Activated T-cell treated with anti-CD3 and anti-CD28 coated beads, Interleukin-2, amount 50 U/mL, for 72 hours (primary cell): ENCODE results near the gene TSHZ2. TPM values are rescaled to one million over a fixed set of nuclear protein-coding genes. Genes with fewer than 3 reads are reported as not detected.
A peak's percentile ranks its signal among the peaks of the same experiment; 100 is the strongest.

Source experiments
- ATAC-seq, 2 donors: fragments of 150-1000 bp; cut with Tn5 transposase; replicated peaks in 1 of 2; 2 replicates each; pipeline ENCODE4 v1.10.0; 2021; ENCODE audit warnings: moderate library complexity in 2 of 2, mild to moderate bottlenecking in 1 of 2
- DNase-seq, 2 donors: peaks; one replicate each; pipeline ENCODE4 v3.0.0; 2021 to 2022; ENCODE audit warnings: mixed read lengths in 1 of 2
- H3K27ac Mint-ChIP-seq: one replicate; pipeline ENCODE4 v1.8.0; 2022; ENCODE audit warnings: mild to moderate bottlenecking, moderate library complexity, mixed read lengths
- H3K27me3 Mint-ChIP-seq: one replicate; pipeline ENCODE4 v1.8.0; 2022; ENCODE audit warnings: low read depth, mixed read lengths
- H3K36me3 Mint-ChIP-seq, 2 donors: one replicate each; pipeline ENCODE4 v1.8.0; 2022; ENCODE audit warnings: mixed read lengths in 2 of 2, mild to moderate bottlenecking in 1 of 2; ENCODE audit not compliant: insufficient read depth in 2 of 2
- H3K4me1 Mint-ChIP-seq: one replicate; pipeline ENCODE4 v1.8.0; 2022; ENCODE audit warnings: low read depth, mixed read lengths
- H3K4me3 Mint-ChIP-seq, 2 donors: one replicate each; pipeline ENCODE4 v1.8.0; 2022; ENCODE audit warnings: mild to moderate bottlenecking in 2 of 2, mixed read lengths in 2 of 2, moderate library complexity in 2 of 2
- H3K9me3 Mint-ChIP-seq, 2 donors: one replicate each; pipeline ENCODE4 v1.8.0; 2022; ENCODE audit warnings: mixed read lengths in 2 of 2
- total RNA-seq, 2 donors: library from RNA; stranded (reverse); gene quantifications; one replicate each; pipeline ENCODE4 v1.2.3, GENCODE V29; 2022

TSHZ2 gene
- total RNA-seq, 2 donors from 2014 or later: 29.3 to 56.7 TPM

DNA sequence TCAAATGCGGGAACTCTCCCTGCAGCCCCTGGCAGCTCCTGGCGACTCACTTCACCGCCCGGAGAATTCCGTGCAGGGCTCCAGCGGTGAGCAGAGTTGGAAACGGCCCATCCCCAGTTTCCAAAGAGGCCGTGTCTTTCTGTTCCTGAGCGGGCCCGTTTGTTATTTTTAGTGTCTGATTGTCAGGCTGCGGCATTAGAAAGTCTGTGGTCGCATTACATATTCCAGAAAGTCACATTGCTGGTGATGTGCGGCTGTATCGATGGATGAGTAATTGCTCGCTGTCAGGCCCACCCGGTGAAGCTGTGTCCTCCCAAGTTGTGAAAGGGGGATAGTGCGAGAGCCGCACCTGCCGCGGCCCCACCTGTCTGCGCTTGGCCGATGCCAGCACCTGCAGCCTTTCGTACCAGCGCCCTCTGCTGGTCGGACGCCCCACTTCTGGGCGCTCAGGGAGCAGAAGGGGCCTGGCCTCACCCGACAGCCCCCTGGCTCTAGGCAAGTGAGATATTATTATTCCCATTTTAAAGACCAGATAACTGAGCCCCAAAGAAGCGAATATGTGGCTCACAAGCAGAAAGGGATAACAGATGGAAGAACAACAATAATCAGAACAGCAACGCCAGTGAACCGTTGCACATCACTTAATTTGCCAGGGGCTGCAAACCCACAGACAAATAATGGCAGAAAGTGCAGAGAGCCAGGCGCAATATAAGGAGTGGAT is 244.9 kb downstream of the TSHZ2 start:
- Mint-ChIP-seq H3K4me3 (peak overlapping the region; percentile 59 to 73), H3K27me3 (no peaks in the 10 kb centered on the region), H3K9me3 (peaks cover 3 to 4% of the 10 kb centered on the region in 2 donors), H3K4me1 (peaks cover 34% of the 10 kb centered on the region), H3K27ac (peak overlapping the region; percentile 72), H3K36me3 (peaks cover 4 to 6% of the 10 kb centered on the region in 2 donors)
- DNase-seq (peak; percentile 81 to 84), ATAC-seq (peak; percentile 83 to 85)

DNA sequence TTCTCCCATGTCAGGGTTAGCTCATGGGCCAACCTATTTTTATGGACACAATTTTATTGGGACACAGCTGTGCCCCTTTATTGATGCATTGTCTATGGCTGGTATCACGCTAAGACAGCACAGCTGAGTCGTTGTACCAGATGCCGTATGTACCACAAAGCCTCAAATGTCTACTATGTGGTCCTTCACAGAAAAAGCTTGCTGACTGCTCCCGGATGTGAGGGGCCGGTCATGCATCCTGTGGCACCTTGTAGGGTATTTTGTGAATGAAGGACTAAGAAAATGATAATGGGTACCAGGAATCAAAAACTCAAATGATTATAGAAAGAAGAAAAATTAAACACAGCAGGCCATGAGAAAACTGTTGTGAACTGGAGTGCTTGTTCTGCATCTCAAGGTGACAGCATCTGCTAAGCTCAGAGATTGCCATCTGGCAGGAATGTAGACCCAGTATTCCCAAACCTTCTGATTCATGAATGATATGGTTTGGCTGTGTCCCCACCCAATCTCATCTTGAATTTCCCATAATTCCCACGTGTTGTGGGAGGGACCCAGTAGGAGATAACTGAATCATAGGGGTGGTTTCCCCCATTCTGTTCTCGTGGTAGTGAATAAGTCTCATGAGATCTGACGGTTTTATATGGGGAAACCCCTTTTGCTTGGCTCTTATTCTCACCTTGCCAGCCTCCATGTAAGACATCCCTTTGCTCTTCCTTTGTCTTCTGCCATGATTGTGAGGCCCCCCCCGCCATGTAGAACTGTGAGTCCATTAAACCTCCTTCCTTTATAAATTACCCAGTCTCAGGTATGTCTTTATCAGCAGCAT is 248.5 kb downstream of the TSHZ2 start:
- no peak for DNase-seq
- peaks cover 6% of the 10 kb centered on the region for H3K27me3 Mint-ChIP-seq
- H3K4me1 Mint-ChIP-seq: peaks cover 26% of the 10 kb centered on the region
- H3K9me3 Mint-ChIP-seq: peaks cover 3 to 4% of the 10 kb centered on the region in 2 donors
- H3K36me3 Mint-ChIP-seq: peaks cover 4 to 9% of the 10 kb centered on the region in 2 donors
- H3K4me3 Mint-ChIP-seq: peak overlapping the region in 1 of 2 donors; percentile 9
- peak in 1 of 2 donors; percentile 27 for ATAC-seq
- H3K27ac Mint-ChIP-seq: peak overlapping the region; percentile 52

DNA sequence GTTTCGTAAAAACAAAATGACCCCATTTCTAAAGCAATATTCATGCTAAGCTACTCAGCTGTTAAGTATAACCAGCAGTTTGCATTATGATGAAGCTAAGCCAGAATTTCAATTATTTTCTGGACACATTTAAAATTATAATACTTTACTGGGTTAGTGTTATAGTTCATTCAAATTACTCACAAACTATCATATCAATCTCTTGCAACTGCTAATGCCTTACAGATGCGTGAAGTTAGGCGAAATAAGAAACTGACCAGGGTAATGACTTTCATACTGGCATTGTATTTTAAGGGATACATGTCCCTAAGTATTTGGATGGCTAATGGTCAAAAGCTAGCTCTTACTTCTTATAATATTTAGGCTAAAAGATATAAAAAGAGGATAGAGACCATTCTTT is 249.6 kb downstream of the TSHZ2 start:
- H3K9me3 Mint-ChIP-seq: peaks cover 3 to 4% of the 10 kb centered on the region in 2 donors
- no peak overlapping the region for H3K4me3 Mint-ChIP-seq
- H3K27ac Mint-ChIP-seq: no peak overlapping the region
- no peak for DNase-seq
- H3K27me3 Mint-ChIP-seq: peaks cover 6% of the 10 kb centered on the region
- H3K36me3 Mint-ChIP-seq: peaks cover 4 to 9% of the 10 kb centered on the region in 2 donors
- ATAC-seq: no peak
- peaks cover 17% of the 10 kb centered on the region for H3K4me1 Mint-ChIP-seq

DNA sequence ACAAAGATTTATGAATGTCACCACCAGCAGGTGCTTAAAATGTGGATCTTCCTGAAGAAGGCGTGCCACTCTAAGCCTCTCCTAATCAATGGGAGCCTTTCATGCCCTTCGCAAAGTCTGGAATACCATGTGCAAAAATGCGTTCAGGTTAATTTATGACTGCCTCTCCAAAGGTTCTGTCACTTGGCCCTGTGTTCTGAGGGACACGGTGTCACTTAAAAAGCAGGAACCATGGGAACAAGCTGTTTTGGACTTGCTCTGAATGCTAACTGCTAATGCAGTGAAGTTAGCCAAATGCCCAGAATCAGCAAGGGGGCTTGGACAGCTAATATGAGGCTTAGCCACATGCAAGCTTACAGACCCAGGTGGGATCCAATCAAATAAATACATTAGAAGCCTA is 250.3 kb downstream of the TSHZ2 start:
- DNase-seq: no peak
- H3K9me3 Mint-ChIP-seq: peaks cover 3 to 4% of the 10 kb centered on the region in 2 donors
- H3K4me1 Mint-ChIP-seq: peaks cover 10% of the 10 kb centered on the region
- no peak for ATAC-seq
- H3K36me3 Mint-ChIP-seq: peaks cover 4 to 9% of the 10 kb centered on the region in 2 donors
- H3K27ac Mint-ChIP-seq: no peak overlapping the region
- peaks cover 6% of the 10 kb centered on the region for H3K27me3 Mint-ChIP-seq
- no peak overlapping the region for H3K4me3 Mint-ChIP-seq

DNA sequence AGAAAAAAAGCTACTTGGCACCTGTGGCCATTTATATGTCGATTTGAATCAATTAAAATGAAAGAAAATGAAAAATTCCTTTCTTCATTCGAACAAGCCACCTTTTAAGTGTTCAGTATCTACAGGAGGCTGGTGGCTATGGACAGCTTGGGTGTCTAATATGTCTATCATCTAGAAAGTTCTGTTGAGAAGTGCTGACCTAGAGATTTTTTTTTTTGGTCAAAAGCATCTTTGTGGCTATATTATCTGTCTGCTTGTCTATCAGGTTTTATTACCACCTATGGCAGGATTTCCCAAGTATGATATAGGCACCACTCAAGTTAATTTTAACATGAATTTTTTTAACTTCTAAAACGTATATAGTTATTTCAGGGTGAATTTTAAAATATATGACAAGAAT is 250.8 kb downstream of the TSHZ2 start:
- ATAC-seq (no peak), DNase-seq (no peak)
- H3K4me3 Mint-ChIP-seq: no peak overlapping the region
- H3K27me3 Mint-ChIP-seq: peaks cover 6% of the 10 kb centered on the region
- H3K4me1 Mint-ChIP-seq: peaks cover 10% of the 10 kb centered on the region
- no peak overlapping the region for H3K27ac Mint-ChIP-seq
- peaks cover 4 to 9% of the 10 kb centered on the region in 2 donors for H3K36me3 Mint-ChIP-seq
- peaks cover 3 to 4% of the 10 kb centered on the region in 2 donors for H3K9me3 Mint-ChIP-seq

DNA sequence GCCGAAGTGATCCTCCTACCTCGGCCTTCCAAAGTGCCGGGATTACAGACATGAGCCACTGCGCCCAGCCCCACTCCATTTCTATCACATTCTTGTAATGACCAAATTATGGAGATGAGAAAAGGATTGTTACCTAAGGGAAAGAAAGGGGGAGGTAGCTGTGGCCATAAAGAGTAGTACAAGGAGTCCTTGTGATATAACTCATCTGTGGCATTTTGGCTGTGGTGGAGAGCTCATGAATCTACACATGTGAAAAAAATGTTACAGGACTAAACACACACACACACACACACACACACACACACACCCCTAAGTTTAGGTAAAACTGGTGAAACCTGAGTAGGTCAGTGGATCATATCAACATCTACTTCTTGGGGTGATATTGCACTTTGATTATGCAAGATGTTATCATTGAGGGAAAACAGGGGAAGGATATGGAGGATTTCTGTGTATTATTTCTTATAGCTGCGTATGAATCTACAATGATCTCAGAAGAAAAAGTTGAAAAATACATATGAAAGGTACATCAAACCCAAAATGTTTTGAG is 251.5 kb downstream of the TSHZ2 start:
- Mint-ChIP-seq H3K9me3 (peaks cover 3 to 4% of the 10 kb centered on the region in 2 donors), H3K4me3 (no peak overlapping the region), H3K36me3 (peaks cover 4 to 9% of the 10 kb centered on the region in 2 donors), H3K27me3 (peaks cover 6% of the 10 kb centered on the region), H3K4me1 (peaks cover 10% of the 10 kb centered on the region), H3K27ac (peak overlapping the region; percentile 47)
- no peak for DNase-seq
- no peak for ATAC-seq

DNA sequence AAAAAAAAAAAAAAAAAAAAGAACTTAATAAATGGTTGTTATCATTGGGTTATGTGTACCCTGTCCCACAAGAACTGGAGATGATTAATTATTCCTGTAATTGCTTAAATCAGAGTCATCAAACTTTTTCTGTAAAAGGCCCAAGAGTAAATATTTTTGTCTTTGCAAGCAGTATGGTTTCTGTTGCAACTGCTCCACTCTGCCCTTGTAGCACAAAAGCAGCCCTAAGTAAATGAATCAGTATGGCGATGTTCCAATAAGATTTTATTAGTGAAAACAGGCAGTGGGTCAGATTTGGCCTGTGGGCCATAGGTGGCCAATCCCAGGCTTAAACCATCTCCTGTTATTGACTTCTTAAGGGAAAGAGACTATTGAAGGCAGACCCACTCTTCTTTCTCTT is 252.7 kb downstream of the TSHZ2 start:
- Mint-ChIP-seq H3K36me3 (peaks cover 3 to 7% of the 10 kb centered on the region in 2 donors), H3K27me3 (peaks cover 6% of the 10 kb centered on the region), H3K9me3 (peaks cover 3 to 4% of the 10 kb centered on the region in 2 donors), H3K4me3 (no peak overlapping the region), H3K27ac (no peak overlapping the region), H3K4me1 (peaks cover 10% of the 10 kb centered on the region)
- DNase-seq (no peak), ATAC-seq (no peak)

DNA sequence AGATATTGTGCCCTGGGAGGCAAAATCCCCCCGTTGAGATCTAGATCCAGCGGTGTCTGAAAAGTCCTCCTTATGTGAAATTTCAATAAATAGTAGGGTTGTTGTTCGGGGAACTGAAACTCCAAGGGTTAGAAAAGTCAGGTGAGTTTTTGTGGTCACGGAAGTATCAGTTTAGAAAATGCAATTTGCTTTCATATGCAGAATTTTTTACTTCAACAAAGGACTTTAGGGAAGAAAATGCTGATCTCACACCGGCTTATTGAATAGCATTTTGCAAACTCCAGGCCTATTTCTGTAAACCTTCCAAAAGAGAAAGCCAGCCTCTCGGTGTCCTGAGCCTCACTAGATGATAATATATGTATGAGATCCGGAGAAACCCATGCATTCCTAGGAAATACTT is 254.7 kb downstream of the TSHZ2 start:
- Mint-ChIP-seq H3K4me3 (no peak overlapping the region), H3K4me1 (no peaks in the 10 kb centered on the region), H3K9me3 (no peaks in the 10 kb centered on the region), H3K27me3 (peaks cover 6% of the 10 kb centered on the region), H3K27ac (no peak overlapping the region), H3K36me3 (peaks cover 0 to 3% of the 10 kb centered on the region in 2 donors)
- no peak for DNase-seq
- no peak for ATAC-seq

DNA sequence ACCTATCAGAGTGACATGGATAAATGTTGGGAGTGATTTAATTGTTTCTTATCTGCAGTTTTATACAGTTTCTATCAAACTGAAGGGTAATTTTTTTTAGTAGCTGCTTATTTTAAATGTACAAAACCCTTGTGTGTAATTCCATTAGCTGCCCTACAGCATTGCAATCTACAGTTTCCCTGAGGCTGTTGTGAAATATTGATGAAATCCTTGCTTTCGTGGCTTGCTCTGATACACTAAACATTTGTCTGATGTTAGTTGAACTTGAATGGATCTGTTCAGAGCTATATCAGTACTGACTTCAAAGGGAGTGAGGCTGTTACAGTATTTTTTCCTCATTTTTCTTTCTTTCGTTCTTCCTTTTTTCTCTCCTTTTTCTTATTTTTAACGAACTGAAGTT is 255.4 kb downstream of the TSHZ2 start:
- Mint-ChIP-seq H3K4me1 (no peaks in the 10 kb centered on the region), H3K4me3 (no peak overlapping the region), H3K27me3 (peaks cover 1% of the 10 kb centered on the region), H3K27ac (peak overlapping the region; percentile 60), H3K9me3 (no peaks in the 10 kb centered on the region), H3K36me3 (no peaks in the 10 kb centered on the region)
- DNase-seq (no peak), ATAC-seq (no peak)

DNA sequence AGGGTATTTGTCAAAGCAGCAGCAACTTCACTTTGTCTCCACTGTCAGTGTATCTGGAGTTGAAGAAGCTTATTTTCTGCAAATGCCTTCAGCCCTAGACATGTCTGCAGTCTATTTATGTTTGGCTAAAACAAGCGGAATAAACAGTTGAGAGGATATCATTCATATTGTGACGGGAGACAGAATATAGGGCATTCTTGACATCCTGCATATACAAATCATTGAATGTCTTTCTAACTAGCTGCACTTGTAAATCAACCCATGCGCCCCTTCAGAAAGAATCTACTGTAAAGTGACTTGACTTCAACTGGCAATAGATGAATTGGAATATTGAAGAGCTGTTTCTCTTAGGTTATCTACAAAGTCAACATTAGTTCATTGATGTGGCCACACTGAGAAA is 258.9 kb downstream of the TSHZ2 start:
- no peaks in the 10 kb centered on the region for H3K27me3 Mint-ChIP-seq
- peaks cover 1 to 9% of the 10 kb centered on the region in 2 donors for H3K9me3 Mint-ChIP-seq
- no peak overlapping the region for H3K27ac Mint-ChIP-seq
- ATAC-seq: no peak
- DNase-seq: no peak
- H3K36me3 Mint-ChIP-seq: peaks cover 5 to 11% of the 10 kb centered on the region in 2 donors
- H3K4me3 Mint-ChIP-seq: no peak overlapping the region
- no peaks in the 10 kb centered on the region for H3K4me1 Mint-ChIP-seq

DNA sequence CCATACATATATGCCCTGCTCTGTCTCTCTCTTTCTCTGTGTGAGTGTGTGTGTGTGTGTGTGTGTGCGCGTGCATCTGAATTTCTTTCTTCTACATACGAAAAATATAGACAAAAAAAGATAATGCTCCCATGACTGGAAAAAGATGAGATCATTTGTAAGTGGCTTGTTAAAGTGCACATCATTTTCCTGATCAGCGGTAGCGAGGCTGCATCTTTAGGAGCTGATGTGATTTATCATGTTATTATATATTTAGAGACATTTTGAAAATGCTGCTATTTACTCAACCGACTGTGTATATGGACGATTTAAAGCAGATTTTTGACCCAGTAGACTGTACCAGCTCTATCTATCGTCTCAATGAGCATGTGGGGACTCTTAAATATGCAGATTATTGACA is 265.3 kb downstream of the TSHZ2 start:
- no peak overlapping the region for H3K4me3 Mint-ChIP-seq
- H3K27ac Mint-ChIP-seq: no peak overlapping the region
- no peak for ATAC-seq
- H3K4me1 Mint-ChIP-seq: no peaks in the 10 kb centered on the region
- no peak for DNase-seq
- H3K36me3 Mint-ChIP-seq: peaks cover 10 to 16% of the 10 kb centered on the region in 2 donors
- H3K9me3 Mint-ChIP-seq: peaks cover 6 to 16% of the 10 kb centered on the region in 2 donors
- H3K27me3 Mint-ChIP-seq: no peaks in the 10 kb centered on the region

DNA sequence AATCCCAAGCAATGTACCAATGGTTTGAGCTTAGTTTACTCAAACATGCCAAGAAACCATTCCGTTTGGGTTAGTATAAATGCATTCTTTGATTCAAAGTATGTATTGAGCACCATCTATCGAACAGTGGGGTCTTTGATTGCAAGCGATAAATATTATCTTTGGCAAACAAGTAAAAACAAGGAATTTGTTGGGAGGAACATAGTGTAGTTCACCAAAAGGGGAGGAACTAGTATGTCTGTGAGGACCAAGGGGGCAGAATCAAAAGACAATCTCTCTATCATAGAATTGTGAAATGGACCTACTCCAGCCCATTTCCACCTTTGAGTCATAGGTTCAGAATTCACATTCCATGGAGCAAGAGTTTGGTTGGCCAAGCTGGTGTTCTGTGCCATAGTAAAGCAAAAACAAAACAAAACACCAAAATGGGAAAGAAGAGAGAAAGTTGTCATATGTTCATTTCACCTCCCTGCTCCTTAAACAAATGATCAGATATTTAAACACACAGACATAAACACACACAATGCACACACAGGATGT is 266.0 kb downstream of the TSHZ2 start:
- no peak overlapping the region for H3K4me3 Mint-ChIP-seq
- peaks cover 10 to 16% of the 10 kb centered on the region in 2 donors for H3K36me3 Mint-ChIP-seq

DNA sequence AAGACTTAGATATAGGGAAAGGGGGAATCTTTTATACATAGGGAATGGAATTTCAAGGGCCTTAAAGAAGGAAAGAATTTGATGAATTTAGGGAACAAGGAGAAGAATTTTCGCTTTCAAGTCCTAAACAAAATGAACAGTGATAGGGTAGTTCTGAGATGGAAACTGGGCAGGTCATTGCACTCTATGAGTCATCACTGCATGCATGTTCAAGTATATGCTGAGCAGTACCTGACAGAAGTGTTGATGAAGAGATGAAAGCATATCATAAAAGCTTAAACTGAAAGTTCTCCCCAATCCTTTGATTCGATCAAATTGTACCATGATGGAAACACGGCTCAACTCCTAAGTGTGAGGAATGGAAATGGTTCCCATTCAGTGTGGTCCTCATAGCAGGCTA is 271.0 kb downstream of the TSHZ2 start:
- H3K9me3 Mint-ChIP-seq: peaks cover 0 to 3% of the 10 kb centered on the region in 2 donors
- H3K27me3 Mint-ChIP-seq: no peaks in the 10 kb centered on the region
- H3K36me3 Mint-ChIP-seq: peaks cover 0 to 2% of the 10 kb centered on the region in 2 donors
- H3K27ac Mint-ChIP-seq: no peak overlapping the region
- DNase-seq (no peak), ATAC-seq (no peak)
- no peak overlapping the region for H3K4me3 Mint-ChIP-seq
- peaks cover 6% of the 10 kb centered on the region for H3K4me1 Mint-ChIP-seq

More for the DNA sequence above, 266.0 kb downstream of the TSHZ2 start:
- Mint-ChIP-seq H3K27me3 (no peaks in the 10 kb centered on the region), H3K4me1 (peaks cover 3% of the 10 kb centered on the region), H3K9me3 (peaks cover 9 to 16% of the 10 kb centered on the region in 2 donors), H3K27ac (no peak overlapping the region)
- DNase-seq (no peak), ATAC-seq (no peak)
